Measurements from ENCODE around the gene TMEM116.
"Not testable (repeated sequence)": the region's sequence is repeated elsewhere in the genome, so short reads cannot be mapped to it uniquely, and the experiment has no call there.

DNA sequence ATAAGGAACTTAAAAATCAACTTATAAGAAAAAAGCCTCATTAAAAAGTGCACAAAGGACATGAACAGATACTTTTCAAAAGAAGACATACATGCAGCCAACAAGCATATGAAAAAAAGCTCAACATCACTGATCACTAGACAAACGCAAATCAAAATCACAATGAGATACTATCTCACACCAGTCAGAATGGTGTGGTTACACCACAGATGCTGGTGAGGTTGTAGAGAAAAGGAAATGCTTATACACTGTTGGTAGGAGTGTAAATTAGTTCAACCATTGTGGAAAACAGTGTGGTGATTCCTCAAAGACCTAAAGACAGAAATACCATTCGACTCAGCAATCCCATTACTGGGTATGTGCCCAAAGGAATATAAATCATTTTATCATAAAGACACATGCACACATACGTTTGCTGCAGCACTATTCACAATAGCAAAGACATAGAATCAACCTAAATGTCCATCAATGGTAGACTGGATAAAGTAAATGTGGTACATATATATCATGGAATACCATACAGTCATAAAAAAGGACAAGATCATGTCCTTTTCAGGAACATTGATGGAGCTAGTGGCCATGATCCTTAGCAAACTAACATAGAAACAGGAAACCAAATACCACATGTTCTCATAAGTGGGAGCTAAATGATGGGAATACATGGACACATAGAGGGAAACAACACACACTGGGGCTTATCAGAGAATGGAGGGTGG, 61.8 kb downstream of the TMEM116 start:
- TF ChIP-seq LEF1 (IDR thresholded peaks at IDR 0.05; ENCODE audit: borderline replicate concordance); NFRKB (IDR thresholded peaks at IDR 0.05); TARDBP (IDR thresholded peaks at IDR 0.05); FOXA1 (IDR thresholded peaks at IDR 0.05); SUZ12 (IDR thresholded peaks at IDR 0.05): not testable (repeated sequence)
